GM21619 (cell line): ENCODE measurements around the gene EPB41L2.
"Not testable (repeated sequence)": the region's sequence is repeated elsewhere in the genome, so short reads cannot be mapped to it uniquely, and the experiment has no call there.

ENCODE experiments used
- ATAC-seq: cut with Tn5 transposase; IDR thresholded peaks from one replicate; pipeline ENCODE4 v1.9.1; 2021; ENCODE audit not compliant: unreplicated experiment

Gene EPB41L2

DNA sequence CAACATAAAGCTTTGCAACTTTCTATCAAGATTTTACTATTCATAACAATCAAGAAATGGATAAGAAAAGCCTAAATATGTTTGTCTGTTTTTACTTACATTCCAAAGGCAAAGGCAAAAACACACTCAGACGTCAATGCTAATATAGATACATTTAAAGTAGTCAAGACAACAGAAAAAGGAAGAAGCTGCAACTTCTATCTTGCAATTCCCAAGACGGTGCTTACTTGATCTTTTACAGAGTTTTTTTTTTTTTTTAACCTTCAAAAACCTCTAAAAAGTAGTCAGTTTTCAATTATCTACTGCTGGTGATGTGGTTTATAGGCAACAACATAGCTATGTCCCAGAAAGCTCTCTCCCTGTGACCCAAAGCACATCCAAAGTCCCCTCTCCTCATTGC is 58.1 kb downstream of the EPB41L2 start:
- ATAC-seq, result no peak

DNA sequence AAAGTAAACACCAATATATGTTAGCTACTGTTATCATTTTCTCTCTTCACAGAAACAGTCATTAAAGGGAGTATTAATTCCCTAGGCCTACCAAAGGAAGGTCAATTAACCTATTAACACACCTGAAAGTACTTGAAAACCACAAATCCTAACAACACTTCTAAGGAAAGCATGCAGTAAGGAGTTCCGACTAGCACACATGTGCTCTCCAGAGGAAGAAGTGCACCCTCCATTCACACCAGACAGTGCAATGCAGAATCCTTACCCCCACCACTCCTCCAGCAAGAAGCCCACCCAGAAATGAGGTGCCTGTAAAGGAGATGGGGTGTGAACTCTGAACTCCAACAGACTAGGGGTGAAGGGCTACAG is 58.7 kb downstream of the EPB41L2 start:
- ATAC-seq, result no peak

DNA sequence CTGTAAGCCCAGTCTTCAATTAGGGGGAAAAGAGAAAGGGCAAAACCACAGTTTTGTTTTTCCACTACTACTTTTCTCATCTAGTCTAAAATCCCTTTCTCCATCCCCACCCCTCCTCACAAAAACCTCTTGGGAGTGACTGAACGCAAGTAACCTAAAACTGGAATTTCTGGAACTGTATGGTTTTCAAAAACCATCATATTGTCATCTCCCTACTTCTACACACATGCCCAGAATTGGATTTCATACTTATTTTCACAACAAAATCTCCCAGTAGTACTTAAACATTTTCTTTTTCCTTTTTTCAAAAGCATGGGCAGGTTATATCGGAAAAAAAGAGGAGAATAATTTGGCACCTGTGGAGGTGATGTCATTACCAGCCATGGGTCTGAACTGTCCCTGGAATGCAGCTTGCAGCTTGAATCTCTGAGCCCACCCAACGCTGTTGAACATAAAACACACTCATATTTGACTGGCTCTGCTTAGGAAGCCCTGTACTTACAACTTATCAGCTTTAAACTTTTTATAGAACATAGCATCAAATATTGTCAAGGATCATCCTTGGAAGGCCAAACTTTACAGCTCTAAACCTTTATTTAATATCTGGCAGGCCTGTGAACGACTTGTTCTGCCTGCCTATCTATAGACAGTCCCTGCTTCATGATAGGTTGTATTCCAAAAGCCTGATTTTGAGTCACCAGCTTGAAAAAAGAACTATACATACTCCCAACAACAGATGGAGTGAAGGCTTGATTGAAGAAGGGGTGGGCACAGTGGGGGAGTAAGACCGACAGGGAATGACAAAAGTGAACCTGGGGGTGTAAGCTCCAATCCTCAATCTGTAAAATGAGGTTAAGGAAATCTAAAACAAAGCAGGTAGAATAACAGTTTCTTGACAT is 59.3 kb downstream of the EPB41L2 start:
- no peak for ATAC-seq

DNA sequence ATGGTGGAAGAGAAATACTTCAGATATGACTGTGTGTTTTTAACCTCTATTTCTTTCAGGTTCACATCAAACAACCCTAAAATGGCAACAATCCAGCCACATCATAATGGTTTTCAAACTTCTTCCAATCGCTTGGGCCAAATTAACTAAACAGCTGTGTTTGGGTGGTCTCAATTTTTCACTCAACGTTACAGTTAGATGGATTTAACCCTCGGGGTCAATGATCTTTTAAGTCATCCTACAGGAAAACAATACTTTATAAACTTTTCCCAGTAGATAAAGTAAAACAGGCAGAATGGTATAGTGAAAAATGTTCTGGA is 60.4 kb downstream of the EPB41L2 start:
- ATAC-seq, result no peak

DNA sequence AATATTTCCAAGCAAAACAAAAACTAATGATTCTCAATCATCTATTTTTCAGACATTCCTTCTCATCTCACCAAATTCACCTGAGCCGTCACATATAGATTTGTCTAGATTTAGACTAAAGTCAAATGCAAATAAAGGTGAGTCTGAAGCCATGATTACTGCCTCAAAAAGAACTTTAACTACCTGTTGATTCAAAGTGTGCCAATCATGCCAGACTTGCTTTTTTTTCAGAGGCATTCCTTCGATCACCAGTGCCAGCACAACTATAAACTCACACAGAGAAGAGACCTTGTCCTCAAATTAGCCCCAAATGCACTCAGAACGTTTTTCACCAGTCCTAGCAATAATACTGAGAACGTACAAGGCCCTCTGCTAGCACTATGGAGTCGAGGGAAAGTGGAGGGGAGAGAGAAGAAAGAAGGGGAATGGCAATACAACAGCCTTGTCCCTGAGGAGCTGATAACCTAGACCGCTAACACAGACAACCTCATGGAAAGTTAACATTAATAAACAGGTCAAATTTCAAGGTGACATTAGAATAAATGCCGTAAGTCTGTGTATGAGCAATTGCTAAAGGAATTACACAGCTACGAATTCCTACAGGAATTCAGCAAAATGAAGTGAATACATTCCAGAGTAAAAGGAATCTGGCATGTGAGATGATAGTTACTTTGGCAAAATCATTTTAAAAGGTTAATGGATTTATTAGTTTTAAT is 60.9 kb downstream of the EPB41L2 start:
- no peak for ATAC-seq

DNA sequence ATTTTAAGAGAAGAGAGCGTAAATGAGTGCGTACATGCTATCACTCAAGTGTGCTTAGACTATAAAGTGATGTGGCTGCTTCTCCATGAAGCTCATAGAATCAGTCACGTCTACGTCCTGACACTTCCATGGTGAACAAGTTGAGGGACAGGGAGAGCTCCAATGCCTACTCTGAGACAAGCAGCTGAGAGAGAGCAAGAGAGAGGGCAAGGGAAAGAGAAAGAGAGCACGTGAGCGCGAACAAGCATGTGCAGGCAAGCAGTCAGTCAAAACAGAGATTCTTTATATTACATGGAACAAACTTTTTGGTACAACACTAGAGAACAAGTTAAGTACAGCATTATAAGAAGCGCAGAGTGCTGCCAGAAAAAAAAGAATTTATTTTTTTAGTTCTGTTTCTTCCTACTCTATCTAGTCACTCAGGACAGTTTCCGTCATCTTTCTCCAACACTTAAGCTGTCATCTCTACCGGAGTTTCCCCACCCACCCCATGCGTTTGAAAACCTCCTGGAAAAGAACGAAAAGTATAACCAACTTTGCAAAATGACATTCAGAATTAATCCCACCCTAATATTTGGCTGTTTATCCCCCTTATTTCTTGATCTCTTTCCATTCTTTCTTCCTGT is 61.8 kb downstream of the EPB41L2 start:
- no peak for ATAC-seq

DNA sequence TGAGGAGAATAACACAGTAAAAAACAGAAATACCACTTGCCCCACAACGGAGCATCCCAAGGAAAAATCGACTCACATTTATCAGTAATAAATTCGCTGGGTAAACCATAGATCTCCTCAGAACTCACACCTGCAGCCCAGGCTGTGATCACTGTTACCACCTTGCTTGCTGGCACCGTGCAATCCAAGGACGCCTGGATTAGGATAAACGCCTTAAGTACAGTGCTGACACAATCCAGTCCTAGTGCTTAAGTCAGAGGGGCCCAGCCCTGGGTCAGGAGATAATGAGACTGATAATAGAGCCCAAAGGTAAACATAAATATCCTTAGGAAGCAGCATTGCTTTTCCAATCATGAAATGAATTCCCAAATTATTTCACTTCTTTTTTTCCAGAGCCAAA is 62.5 kb downstream of the EPB41L2 start:
- ATAC-seq, result no peak

DNA sequence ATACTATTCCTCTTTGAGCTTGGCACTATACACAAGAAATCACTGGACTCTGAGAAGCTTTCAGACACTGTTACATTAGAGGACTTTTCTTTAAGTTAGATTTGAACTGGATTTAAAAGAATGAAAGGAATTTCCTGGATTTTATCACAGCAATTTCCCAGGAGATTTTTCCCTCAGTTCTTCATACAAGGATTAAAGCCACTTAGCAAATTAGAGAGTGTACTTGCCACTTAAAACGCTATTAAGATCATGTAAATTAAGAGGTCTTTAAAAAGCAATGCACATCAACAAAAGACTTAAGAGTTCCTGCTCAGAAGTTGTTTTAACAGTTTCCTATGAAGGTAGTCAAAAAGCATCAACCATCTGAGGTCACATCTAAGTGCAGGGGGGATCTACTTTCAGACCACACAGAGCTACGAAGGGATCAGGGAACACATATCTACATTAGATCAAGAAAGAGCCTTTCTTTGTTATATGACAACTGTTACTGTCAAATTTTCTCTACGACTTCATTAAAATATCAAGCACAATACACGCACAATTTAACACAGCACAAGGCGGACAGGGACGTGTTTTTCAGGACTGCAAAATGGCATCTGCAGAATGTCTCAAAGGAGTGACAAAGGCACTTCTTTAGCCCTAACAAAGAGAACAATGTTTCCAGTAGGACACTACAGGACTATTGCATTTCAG is 65.8 kb downstream of the EPB41L2 start:
- no peak for ATAC-seq

DNA sequence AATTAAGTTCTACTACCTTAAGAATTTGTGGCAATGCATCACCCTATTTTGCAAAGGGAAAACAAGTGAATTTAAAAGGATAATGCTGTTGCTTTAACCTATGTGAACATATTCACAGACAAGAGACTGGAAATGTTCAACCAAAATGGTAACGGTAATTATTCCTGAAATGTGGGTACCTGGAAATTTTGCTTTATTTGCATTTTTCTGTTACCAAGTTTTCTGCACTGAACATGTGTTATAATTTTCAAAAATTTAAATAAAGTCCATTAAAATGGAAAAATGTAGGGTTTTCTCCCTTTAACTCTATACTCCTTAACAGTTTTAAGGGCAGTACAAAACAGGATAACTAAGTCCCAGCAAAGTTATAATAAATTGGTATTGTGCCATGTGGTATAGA is 66.4 kb downstream of the EPB41L2 start:
- no peak for ATAC-seq

DNA sequence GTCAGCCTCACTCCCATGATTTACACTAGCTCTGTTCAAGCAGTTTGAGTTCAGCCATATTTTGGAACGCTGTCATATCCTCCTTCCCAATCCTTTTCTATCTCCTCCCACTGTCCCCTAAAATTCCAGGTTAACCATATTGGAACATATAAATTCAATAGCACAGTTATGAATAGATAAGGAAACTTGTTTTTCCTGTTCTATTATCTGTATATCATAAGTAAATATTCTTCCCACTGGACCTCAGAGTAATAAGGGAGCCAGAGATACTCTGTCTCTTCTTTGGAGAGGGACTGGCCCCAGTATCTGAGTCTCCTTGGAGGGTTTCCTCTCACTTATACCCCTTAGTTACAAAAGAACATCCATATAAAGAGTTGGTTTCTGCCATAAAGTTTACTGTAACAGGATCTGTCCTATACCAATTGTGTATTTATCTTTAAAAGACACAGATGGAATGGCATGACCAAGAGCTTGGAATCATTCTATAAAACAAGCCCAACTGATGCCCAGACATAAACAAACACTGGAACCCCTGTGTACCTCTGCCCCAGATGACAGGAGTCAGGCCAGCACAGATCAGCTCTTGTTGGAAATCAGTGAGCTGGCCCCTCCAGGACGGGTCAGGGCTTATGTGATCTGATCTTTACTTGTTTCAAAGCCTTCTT is 67.1 kb downstream of the EPB41L2 start:
- ATAC-seq, result no peak

DNA sequence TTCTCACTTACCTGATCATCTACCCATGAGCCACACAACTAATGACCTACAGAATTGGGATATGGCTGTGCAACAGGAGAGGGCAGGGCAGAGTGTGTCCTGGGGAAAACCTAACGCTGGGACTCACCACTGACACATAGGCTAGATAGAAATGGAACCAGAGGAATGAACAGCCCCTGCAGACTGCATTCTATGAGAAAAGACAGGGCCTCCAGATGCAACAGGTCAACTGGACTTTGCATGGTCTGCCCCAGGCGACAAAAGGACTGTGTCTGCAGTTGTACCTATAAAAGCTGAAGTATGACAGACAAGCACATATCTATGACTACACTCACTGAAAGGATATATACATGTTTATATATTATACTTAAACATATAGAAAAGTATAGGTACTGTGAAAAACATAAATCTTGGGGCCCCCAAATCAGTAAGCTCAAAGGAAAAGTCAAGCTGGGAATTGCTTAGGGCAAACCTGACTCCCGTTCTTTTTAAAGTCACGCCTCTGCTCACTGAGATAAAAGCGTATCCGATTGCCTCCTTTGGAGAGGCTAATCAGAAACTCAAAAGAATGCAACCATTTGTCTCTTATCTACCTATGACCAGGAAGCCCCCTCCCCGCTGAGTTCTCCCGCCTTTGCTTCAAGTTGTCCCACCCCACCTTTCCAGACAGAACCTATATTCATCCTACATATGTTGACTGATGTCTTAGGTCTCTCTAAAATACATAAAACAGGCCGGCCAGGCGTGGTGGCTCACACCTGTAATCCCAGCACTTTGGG is 68.5 kb downstream of the EPB41L2 start:
- ATAC-seq, result no peak

DNA sequence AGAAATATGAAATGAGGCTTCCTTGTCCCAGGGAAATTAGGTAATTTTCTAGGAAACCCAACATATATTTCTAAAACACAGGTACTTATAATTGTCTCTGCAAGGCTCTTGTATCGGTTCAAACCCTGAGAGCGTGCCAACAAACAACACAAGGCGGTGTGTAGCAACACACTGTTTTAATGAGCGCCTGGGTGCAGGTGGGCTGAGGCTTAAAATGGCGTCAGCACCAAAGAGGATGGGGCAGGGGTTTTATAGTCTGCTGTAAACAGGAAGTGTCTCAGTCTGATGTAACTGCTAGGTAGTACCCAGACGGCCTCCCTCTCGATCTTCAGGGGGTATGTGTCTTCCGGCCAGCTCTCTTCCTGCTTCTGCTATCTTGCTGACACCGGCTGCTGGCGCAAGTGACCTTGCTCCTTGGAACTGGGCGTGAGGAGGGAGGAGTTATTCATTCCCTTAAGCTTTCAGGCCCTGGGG is 69.7 kb downstream of the EPB41L2 start:
- no peak for ATAC-seq

DNA sequence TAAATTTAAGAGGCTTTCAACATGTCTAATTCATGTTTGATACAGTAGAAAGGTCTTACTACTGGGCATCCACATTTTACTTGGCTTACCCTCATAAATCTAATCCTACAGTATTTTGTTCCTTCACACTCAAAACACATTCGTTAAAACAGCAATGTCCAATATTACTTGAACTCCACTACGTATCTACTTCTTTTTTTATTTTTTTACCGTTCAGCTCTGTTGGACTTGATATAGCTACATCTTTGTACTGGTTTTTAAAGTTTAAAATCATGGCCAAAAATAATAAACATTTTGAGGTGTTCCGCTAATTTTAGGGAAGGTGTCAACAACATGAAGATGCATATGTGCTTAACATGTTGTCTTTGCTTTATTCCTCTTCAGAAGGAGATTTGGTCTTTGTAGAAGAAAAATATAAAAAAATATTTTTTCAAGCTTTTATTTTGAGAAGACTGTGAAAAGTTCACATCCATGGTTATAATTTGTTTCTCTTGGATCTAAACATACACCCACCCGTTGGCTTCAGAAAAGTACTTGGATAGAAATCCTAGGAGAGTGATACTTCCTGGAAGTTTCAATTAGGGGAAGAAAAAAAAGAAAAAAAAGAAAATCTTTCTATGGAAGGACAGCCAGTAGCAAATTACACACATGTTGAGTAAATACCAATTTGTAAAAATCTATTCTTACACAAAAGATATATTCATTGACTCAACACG is 71.5 kb downstream of the EPB41L2 start:
- ATAC-seq, result no peak

DNA sequence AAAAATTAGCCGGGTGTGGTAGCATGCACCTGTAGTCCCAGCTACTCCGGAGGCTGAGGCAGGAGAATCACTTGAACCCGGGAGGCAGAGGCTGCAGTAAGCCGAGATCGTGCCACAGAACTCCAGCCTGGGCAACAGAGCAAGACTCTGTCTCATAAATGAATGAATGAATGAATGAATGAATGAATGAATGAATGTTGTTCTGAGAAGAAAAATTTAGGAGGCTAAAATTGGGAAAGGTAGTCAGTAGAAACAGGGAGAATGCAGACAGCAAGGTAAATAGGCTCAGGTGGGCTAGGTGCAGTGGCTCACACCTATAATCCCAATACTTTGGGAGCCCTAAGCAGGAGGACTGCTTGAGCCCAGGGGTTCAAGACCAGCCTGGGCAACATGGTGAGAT is 75.5 kb downstream of the EPB41L2 start:
- not testable (repeated sequence) for ATAC-seq

DNA sequence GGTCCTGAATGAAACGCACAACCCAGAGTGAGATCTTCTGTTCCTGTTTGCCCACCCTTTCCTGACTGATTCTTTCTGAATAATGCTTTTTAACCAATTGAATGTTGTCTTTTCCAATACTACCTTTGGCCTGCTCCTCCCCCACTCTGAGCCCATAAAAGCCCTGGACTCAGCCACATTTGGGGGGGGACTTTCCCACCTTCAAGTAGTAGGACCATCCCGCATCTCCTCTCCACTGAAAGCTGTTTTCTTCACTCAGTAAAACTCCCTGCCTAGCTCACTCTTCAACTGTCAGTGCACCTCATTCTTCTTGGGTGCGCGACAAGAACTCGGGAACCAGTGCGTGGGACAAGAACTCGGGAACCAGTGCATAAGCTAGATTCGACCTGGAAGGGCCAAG is 77.9 kb downstream of the EPB41L2 start:
- no peak for ATAC-seq

DNA sequence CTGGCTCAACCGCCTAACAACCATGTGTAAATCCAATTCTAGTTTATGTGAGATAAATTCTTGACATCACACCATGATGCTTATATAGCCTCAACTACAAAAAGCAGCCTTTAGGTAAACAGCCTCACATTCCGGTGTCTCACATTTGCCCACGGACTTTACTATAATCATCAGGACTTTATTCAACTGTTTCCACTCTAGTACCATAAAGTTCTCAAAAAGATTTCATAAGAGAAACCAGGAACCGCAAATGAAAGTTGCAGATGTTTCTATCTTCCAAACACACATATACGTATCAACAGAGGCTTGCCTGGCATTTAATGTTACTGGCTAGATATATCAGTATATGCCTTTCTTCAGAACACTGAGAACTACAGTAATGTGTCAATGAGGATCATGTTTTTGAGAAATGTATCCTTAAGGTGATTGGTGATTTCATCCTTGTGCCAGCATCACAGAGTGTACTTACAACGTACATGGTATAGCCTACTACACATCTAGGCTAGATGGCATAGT is 80.0 kb downstream of the EPB41L2 start:
- no peak for ATAC-seq

DNA sequence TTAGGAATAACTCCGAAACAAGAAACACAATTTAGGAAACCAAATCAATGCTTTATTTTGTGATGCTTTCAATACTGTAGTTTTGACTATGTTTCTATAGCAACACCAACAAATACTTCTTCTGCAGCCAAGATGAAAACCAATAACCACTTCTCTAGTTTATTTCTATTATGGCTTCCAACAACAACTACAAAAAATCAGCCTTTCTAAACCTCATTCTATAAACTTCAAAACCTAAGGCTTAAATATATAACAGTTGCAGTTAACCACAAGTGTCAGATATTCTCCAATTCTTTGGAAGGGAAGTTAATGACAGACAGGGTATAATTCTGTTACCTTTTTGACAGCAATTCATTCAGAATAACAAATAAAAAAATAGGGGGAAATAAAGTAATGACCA is 80.9 kb downstream of the EPB41L2 start:
- ATAC-seq, result no peak

DNA sequence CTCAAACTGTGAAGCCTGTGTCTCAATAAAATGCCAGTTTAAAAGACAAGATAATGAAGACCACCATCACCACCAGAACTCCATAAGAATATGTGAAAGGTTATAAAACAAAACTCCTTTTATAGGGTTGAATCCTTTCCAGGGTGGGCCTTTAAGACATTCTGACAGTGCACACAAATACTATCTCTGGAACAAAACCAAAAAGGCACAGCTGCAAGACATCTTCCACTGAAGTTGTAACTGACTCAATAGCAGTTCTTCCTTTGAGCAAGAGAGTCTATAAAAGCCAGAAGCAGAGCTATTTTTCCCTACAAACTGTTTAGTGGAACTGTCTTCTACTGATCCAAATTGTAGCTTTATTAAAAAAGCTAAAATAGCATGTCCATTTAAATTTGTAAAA is 81.6 kb downstream of the EPB41L2 start:
- no peak for ATAC-seq

DNA sequence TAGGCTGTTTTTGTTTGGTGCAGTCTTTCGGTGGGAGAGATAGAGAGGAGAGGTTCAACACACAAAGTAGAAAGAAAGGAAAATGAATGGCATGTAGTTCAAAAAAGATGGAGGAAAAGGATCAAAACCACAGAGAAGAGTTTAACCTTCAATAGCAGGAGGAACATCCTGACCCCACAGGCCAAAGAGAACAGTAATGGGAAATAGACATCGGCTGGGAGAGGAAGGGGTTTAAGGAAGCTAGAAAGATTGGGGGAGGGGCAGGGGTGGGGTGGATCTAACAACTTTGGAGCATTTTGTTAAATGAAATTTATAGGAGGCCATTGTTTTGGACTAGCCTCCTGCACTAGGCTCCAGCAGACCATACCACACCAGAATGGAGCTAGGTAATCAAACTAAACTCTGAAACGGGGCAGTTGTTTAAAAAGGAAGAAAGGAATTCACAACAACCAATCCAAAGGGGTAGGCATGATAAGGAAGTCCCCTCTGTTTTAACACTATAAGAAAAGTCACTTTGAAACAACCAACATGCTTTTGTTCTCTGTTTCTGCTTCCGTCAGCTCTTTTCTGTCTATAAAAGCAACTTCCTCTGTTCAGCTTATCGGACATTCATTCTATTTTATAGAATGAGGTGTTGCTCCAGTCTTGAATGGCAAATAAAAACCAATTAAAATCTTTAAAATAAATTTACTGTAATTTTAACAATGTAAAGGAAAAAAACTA is 82.6 kb downstream of the EPB41L2 start:
- no peak for ATAC-seq
